ENCODE data around the gene PRDM16. TPM values are rescaled to one million over a fixed set of nuclear protein-coding genes. Genes with fewer than 3 reads are reported as not detected.

PRDM16 gene
- total RNA-seq, 1 experiment from 2014 or later: 0.17 TPM

- H3K4me3 Mint-ChIP-seq: no peak overlapping the region
- H3K4me2 ChIP-seq (ENCODE audit: insufficient read depth, insufficient read length, low read length): no peak overlapping the region
- no peak overlapping the region for H3K56ac ChIP-seq (ENCODE audit: insufficient read length, low read depth, low read length)
- H2AFZ ChIP-seq (ENCODE audit: low read length): no peak overlapping the region
- no peaks in the 10 kb centered on the region for H3K27me3 ChIP-seq (ENCODE audit: insufficient read depth, low read length)
- no peak overlapping the region for H3K27ac ChIP-seq (ENCODE audit: insufficient read length, low read depth, low read length)
- no peak overlapping the region for H3K18ac ChIP-seq (ENCODE audit: insufficient read length, low read depth, low read length)
- no CpG with 5 or more reads among the region's 8 CpGs for WGBS (ENCODE audit: extremely low coverage, insufficient read length, low lambda C conversion rate)
- H3K4me1 ChIP-seq (ENCODE audit: insufficient read depth, low read length): no peaks in the 10 kb centered on the region; the same call in 1 of the 2 replicates
- H2BK12ac ChIP-seq (ENCODE audit: insufficient read length, low read depth, low read length): no peak overlapping the region
- no peak overlapping the region for H2BK5ac ChIP-seq (ENCODE audit: insufficient read length, low read length)
- H3T11ph ChIP-seq (ENCODE audit: low read length): no peak overlapping the region
- H3K4me1 Mint-ChIP-seq: peaks cover 26 to 57% of the 10 kb centered on the region in 2 experiments
- H3K14ac ChIP-seq (ENCODE audit: insufficient read depth, low read length): no peak overlapping the region; the same call in 1 of the 2 replicates
- H3K79me2 ChIP-seq (ENCODE audit: insufficient read depth, low read length): no peaks in the 10 kb centered on the region
- H3K27ac Mint-ChIP-seq: no peak overlapping the region
- no peak overlapping the region for H4K5ac ChIP-seq (ENCODE audit: insufficient read length, low read depth, low read length)
- H2BK20ac ChIP-seq (ENCODE audit: low read depth, low read length, poor library complexity, severe bottlenecking): no peak overlapping the region
- H3K23me2 ChIP-seq (ENCODE audit: insufficient read length, low read depth, low read length, poor library complexity, severe bottlenecking): no peaks in the 10 kb centered on the region
- no peak overlapping the region for H2BK15ac ChIP-seq (ENCODE audit: low read depth, low read length)
- peaks cover 0 to 10% (median 0%) of the 10 kb centered on the region in 3 experiments; a peak in 6 of 7 replicates for H3K36me3 Mint-ChIP-seq (ENCODE audit: insufficient read depth in 1 of 3, low read depth in 3 of 3)
- H4K20me1 ChIP-seq (ENCODE audit: control insufficient read depth, insufficient read depth, insufficient read length): no peaks in the 10 kb centered on the region
- H3K4ac ChIP-seq (ENCODE audit: low read depth, low read length): no peak overlapping the region
- no peaks in the 10 kb centered on the region for H3K9me3 ChIP-seq (ENCODE audit: control insufficient read depth, low read depth, low read length)
- TF ChIP-seq CTCF (conservative IDR thresholded peaks at IDR 0.05): no peak
- H2AK5ac ChIP-seq (ENCODE audit: insufficient read length, low read length): no peak overlapping the region
- H4K8ac ChIP-seq (replicated peaks; ENCODE audit: insufficient read length, low read depth, low read length): no peak overlapping the region
- no peak for DNase-seq
- H3K79me1 ChIP-seq (ENCODE audit: insufficient read depth, low read depth, low read length, poor library complexity, severe bottlenecking): no peaks in the 10 kb centered on the region
- no peak overlapping the region for H4K91ac ChIP-seq (ENCODE audit: insufficient read length, low read depth, low read length)
- H3K9me3 Mint-ChIP-seq: peaks cover 8 to 9% of the 10 kb centered on the region in 2 experiments
- H3K27me3 Mint-ChIP-seq (ENCODE audit: low read depth): peaks cover 14% of the 10 kb centered on the region
- H3K23ac ChIP-seq (ENCODE audit: insufficient read length, low read depth, low read length): no peak overlapping the region
- H2BK120ac ChIP-seq (ENCODE audit: low read depth, low read length, poor library complexity, severe bottlenecking): no peak overlapping the region
- H3K9ac ChIP-seq (ENCODE audit: extremely low read depth, insufficient read length, low read length): no peak overlapping the region
These were observed 37.2 kb downstream of the PRDM16 start for GRCh38 chr1:3106216-3106615.

All from H9 (cell line).